Measurements from ENCODE around the gene ENPP6. TPM values are rescaled to one million over a fixed set of nuclear protein-coding genes. Genes with fewer than 3 reads are reported as not detected.

The ENPP6 gene
- total and polyA plus RNA-seq, 2 experiments from 2014 or later, result 0.11 TPM; not detected in 1

- peaks cover 2% of the 10 kb centered on the region for H3K27me3 Mint-ChIP-seq (ENCODE audit: insufficient read depth, low read depth, poor library complexity)
- H3K9me2 ChIP-seq (ENCODE audit: insufficient read depth), result no peaks in the 10 kb centered on the region
- no peak for TF ChIP-seq EZH2 (IDR thresholded peaks at IDR 0.05; ENCODE audit: low read depth, unreplicated experiment)
- no peak for TF ChIP-seq CREB1 (CRISPR knock-in tag; IDR thresholded peaks at IDR 0.05; ENCODE audit: low read depth)
- TF ChIP-seq JUNB (IDR thresholded peaks at IDR 0.05; ENCODE audit: unreplicated experiment), result no peak
- no peak for TF ChIP-seq ZNF331 (CRISPR knock-in tag; IDR thresholded peaks at IDR 0.05; ENCODE audit: low read depth)
- TF ChIP-seq ETS1 (IDR thresholded peaks at IDR 0.05), result no peak
- no peak for TF ChIP-seq STAT1 (IDR thresholded peaks at IDR 0.05; ENCODE audit: unreplicated experiment)
- no peak for TF ChIP-seq CTCF (conservative IDR thresholded peaks at IDR 0.05; ENCODE audit: low read depth in 2 of 2)
- TF ChIP-seq EZH2phosphoT487 (IDR thresholded peaks at IDR 0.05; ENCODE audit: unreplicated experiment), result no peak
- TF ChIP-seq NANOG (IDR thresholded peaks at IDR 0.05; ENCODE audit: borderline replicate concordance), result no peak
- TF ChIP-seq ZNF114 (CRISPR knock-in tag; IDR thresholded peaks at IDR 0.05), result no peak
- TF ChIP-seq REST (IDR thresholded peaks at IDR 0.05; ENCODE audit: unreplicated experiment), result no peak
- TF ChIP-seq POLR2AphosphoS5 (IDR thresholded peaks at IDR 0.05; ENCODE audit: low read depth), result no peak
- TF ChIP-seq ZNF462 (CRISPR knock-in tag; IDR thresholded peaks at IDR 0.05), result no peak
- DNase-seq (ENCODE audit: low spot score), result no peak
- 0 out of 2 replicates have a peak, but pooled peaks cover 3% of the 10 kb centered on the region for H3K36me3 ChIP-seq (ENCODE audit: insufficient read depth)
- H4K20me1 ChIP-seq (replicated peaks; ENCODE audit: insufficient read depth), result no peaks in the 10 kb centered on the region
- peaks cover 6% of the 10 kb centered on the region; the same call in 2 of the 3 replicates for H3K4me1 Mint-ChIP-seq
- H3K4me1 ChIP-seq (ENCODE audit: insufficient read depth), result peaks cover 1% of the 10 kb centered on the region; the same call in 1 of the 2 replicates
- no peaks in the 10 kb centered on the region for H3K27me3 ChIP-seq (ENCODE audit: insufficient read depth)
- no peaks in the 10 kb centered on the region for H3K79me2 ChIP-seq (replicated peaks; ENCODE audit: insufficient read depth)
- H3F3A ChIP-seq (replicated peaks; ENCODE audit: low read depth), result no peaks in the 10 kb centered on the region
- H3K27ac ChIP-seq (ENCODE audit: low read depth), result no peak overlapping the region
- H3K4me3 Mint-ChIP-seq, result no peak overlapping the region
- H3K4me3 ChIP-seq, result no peak overlapping the region
- peak overlapping the region; percentile 38; the same call in 1 of the 2 replicates for H2AFZ ChIP-seq
- H3K9me3 Mint-ChIP-seq, result peaks cover 28% of the 10 kb centered on the region
- H3K36me3 Mint-ChIP-seq (ENCODE audit: low read depth), result peaks cover 19% of the 10 kb centered on the region
- ATAC-seq, result peak; percentile 50
- no peak overlapping the region for H3K4me2 ChIP-seq
- no peak overlapping the region for H3K27ac Mint-ChIP-seq
These were observed 37.7 kb upstream of the ENPP6 start for GRCh38 chr4:184255361-184255760.
